CD4-positive, alpha-beta T cell treated with Interleukin-15 for 4 hours (primary cell): ENCODE results near the gene APAF1.

Source experiments
- DNase-seq: peaks from one replicate; pipeline ENCODE4 v3.0.0-alpha.2; 2020; ENCODE audit warnings: low spot score

APAF1 gene

GRCh38 chr12:98660521-98660920, 15.4 kb downstream of the APAF1 start:
- DNase-seq: no peak

DNA sequence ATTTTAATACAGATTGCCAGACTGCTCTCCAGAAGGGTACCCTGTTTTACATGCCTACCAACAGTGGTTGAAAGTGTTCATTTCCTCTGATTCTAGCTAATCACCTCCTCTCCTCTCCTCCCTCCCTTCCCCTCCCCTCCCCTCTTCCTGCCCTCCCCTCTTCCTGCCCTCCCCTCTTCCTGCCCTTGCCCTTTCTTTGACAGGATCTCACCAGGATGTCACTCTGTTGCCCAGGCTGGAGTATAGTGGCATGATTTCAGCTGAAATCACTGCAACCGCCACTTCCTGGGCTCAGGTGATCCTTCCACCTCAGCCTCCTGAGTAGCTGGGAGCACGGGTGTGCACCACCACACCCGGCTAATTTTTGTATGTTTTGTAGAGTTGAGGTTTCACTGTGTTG, 24.7 kb downstream of the APAF1 start:
- no peak for DNase-seq

GRCh38 chr12:98671459-98671858, 26.4 kb downstream of the APAF1 start:
- DNase-seq: no peak

DNA sequence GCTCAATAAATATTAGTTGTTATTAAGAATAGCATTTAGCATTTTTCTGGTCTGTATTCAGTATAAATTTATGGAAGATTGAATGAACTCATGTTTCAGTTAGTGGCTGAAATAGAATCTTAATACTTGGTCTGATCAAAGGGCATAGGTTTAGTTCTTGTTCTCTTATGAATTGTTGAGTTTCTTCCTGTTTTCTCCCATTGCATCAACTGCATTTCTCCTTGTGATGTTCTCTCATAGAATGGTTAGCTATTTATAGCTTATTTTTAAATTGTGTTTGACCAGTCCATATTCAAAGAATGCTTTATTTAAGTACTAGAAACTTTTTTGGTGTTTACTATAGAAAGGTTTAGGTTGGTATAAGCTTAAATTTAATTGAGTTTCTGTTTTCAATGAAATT, 29.8 kb downstream of the APAF1 start:
- DNase-seq: no peak

GRCh38 chr12:98678236-98678945, 33.3 kb downstream of the APAF1 start:
- DNase-seq: no peak

DNA sequence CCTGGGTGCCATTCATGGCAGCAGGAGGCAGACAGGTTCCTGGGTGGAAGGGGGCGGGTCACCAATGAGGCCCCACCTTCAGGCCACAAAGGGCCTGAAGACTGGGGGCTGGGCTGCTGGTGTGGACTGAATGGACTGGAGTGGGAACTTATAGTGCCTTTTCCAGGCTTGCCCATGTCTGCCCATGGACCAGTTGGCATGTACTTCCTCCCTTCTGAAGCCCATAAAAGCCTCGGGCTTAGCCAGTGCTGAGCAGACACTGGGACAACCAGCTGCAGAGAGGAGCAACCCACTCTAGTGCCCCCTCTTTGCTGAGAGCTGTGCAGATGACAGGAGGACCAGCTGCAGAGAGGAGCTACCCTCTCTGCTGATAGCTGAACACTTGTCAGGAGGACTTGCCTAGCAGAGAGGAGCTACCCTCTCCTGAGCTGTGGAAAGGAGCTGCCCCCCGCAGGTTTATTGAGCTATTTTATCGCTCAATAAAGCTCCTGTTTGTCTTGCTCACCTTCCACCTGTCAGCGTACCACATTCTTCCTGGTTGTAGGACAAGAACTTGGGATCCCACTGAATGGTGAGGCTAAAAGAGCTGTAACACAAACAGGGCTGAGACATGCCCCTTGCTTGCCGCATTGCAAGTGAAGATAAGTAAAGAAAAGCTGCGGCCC, 34.0 kb downstream of the APAF1 start:
- no peak for DNase-seq

DNA sequence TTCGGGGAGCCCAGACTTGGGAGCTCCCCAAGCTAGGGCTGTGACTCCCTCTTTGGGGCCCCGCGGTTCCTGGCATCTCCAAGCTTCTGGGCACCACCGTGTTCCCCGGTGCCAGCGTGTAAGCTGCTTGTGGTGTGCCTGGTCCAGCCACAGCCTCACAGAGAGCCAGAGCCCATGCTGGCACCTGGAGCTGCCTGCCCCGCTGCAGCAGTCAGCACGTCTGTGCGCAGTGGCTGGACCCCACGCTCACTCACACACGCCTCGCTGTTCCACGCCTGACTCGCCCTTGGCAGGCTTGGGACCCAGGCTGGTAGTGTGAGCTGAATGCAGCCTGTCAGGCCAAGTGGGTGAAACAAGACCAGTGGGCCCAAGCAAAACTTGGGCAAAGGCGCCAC, 34.5 kb downstream of the APAF1 start:
- DNase-seq: no peak

DNA sequence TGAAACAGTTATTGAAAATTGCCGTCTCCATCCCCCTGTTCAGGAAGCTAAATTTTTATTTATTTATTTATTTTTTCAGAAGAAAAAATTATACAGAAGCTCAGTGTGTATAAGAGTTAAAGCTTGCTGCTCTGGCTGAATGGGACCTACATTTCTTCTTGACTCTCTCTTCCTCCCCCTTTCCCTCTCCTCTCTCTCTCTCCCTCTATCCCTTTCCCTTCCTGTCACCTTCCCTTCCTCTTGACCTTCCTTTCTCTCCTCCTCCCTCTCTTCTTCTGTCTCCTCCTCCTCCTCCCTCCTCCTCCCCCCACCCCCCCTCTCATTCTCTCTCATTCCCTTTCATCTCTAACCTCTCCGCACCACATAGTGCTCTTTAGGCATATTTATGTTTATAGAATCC, 39.1 kb downstream of the APAF1 start:
- DNase-seq: no peak

DNA sequence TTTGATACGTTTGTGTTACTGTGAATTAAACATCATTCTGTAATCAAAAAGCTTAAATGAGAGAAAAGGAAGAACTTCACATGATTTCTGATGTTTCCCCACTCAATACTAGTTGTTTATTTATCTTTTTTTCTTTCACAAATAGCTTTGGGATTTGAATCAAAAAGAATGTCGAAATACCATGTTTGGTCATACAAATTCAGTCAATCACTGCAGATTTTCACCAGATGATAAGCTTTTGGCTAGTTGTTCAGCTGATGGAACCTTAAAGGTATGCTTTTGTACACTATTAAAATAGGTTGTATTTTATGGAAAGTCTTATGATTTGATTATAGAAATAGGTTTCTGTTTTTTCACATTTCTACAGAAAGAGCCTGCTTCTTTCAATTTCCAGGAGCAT, 41.5 kb downstream of the APAF1 start:
- DNase-seq: no peak

GRCh38 chr12:98691351-98691750, 46.3 kb downstream of the APAF1 start:
- no peak for DNase-seq

- DNase-seq: no peak
Measured at GRCh38 chr12:98696036-98696646, 51.1 kb downstream of the APAF1 start.

- DNase-seq: no peak
Measured at GRCh38 chr12:98697209-98697608, 52.1 kb downstream of the APAF1 start.

DNA sequence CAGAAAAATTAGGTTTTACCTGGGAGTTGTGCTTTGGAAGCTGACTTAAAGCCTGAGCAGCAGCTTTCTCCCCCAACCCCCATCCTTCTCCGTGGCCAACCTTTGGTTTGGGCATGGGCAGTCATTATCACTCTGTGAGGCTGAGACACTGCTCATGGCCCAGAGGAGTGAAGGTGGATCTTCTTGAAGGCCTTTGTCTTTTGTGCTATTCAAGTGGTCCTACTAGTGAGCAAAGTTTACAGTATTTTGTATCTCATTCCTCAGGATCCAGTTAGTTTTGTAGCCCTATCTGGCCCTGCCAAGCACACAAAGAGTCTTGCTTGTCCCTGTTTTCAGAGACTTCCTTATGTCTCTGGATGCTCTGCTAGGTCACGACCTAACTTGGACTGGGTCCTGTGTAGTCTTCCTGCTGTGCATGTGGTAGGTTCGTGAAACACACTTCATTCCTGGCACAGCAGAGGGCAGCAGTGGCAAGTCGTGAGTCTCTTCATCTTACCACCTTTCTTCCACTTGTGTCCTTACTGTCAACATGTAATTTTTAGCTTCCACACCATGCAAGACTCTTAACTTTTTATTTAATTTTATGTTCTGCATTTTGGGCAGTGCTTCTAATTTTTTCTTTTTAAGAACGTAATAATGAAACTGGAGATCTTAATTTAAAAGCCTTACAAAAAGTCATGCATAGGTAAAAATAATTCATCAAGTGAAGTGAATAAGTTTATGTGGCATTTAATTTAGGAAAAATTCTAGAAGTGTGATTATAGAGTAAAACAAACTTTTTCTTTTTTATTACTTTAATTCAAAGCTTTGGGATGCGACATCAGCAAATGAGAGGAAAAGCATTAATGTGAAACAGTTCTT, 53.7 kb downstream of the APAF1 start:
- DNase-seq: peak; percentile 43

DNA sequence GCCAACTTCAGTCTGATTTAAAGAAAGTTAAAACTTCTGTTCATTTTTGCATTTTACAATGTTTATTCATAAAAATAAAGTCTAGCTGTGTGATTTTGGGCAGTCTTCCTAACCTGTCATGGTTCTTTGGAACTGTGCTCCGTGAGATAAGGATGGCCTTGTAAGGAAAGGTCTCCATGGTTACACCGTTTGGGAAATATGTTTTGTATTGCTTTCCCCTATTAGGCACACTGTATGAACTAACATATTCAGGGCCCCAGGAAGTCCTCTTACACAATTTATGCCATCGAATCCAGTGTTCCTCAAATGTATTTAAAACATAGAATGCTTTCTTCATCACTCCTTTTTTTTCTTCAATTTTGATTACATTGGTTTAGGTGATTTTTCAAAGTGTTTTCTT, 54.5 kb downstream of the APAF1 start:
- no peak for DNase-seq

DNA sequence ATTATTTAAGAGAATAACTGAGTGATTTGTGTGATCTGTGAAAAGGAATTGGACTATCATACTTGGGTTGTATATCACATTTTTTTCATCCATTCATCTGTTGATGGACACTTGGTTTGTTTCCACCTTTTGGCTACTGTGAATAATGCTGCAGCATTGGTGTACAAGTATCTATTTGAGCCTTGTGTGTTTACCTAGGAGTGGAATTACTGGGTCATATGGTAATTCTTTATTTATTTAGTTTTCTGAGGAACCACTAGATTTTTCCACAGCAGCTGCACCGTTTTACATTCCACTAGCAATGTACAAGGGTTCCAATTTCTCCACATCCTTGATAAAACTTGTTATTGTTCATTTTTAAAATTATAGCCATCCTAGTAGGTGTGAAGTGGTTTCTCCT, 56.1 kb downstream of the APAF1 start:
- DNase-seq: no peak

- no peak for DNase-seq
Measured at GRCh38 chr12:98709022-98709421, 63.9 kb downstream of the APAF1 start.

GRCh38 chr12:98714426-98714825, 69.3 kb downstream of the APAF1 start:
- no peak for DNase-seq

DNA sequence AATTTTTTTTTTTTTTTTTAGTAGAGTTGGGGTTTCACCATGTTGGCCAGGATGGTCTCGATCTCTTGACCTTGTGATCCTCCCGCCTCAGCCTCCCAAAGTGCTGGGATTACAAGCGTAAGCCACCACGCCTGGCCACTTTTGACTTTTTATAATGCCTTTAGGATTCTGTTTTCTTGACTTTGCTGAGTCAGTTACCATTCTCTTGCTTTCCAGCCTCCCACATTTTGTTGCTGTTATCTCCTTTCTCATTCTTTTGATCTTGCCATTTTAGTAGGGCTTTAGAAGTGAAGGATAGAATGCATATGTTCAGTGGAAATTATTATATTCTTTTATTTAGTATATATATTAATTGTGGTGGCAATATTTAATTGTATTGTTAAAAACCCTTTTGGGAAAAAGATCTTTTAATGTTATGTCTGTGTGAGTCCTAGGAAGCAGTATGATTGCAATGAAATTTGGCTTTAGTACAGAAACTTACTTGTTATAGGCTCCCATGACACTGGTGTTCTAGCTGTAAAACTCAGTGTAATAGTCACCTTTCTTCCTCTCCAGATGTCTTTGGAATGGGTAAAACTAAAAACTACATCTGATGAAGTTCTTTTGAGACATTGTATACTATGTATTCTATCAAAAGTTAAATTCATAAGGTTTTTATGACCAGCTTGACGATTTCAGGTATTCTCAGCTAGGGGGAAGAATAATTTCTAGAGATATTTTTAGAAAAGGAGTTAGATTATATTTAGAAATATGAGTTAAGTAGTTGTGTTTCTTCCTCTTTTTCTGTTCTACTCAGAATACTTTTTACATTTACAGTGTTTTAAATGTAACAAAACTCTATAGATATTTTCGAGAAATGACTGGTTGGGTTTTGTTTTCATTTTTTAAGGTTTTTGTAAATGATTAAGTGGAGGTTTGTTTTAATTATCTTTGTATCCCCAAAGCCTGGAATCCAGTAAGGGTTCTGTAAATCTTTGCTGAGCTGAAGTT, 74.7 kb downstream of the APAF1 start:
- DNase-seq: no peak

DNA sequence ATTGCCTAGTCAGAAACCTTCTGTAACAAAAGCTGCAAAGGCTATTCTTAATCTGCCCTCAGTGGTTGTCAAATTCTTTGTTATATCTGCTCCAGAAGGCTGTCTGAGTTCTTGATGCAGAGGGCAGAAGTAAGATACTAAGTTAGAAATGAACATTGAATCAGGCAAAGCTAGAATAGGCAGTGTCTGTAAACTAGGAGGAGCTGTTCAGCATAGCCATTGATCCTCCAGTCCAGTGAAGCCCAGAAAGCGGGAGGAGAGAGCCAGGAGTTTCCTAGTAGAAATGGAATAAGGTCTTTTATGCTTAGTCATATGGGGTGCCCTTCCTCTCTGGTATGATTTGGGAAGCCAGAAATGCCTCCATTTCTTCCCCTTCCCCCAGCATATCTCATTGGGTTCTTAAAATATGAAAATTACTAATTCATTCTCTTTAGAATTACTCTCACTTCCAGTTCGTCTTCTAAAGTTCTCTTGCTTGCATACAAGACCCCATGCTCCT, 76.2 kb downstream of the APAF1 start:
- DNase-seq: no peak

GRCh38 chr12:98724384-98725155, 79.5 kb downstream of the APAF1 start:
- DNase-seq: no peak
